Activated CD4-positive, alpha-beta T cell treated with anti-CD3 and anti-CD28 coated beads, Interleukin-2, amount 50 U/mL, for 48 hours (primary cell): ENCODE results near the gene SKIDA1.

Source experiments
- DNase-seq, 2 experiments: peaks; one replicate each; pipeline ENCODE4 v3.0.0-alpha.2; 2020

Gene SKIDA1

GRCh38 chr10:21475393-21475792 lies 50.1 kb downstream of the SKIDA1 start:
- no peak for DNase-seq

GRCh38 chr10:21473541-21473940 lies 51.9 kb downstream of the SKIDA1 start:
- DNase-seq, result no peak

GRCh38 chr10:21473135-21473534 lies 52.3 kb downstream of the SKIDA1 start:
- DNase-seq, result no peak

GRCh38 chr10:21468086-21468485 lies 57.4 kb downstream of the SKIDA1 start:
- DNase-seq, result no peak

GRCh38 chr10:21467633-21468032 lies 57.8 kb downstream of the SKIDA1 start:
- no peak for DNase-seq

GRCh38 chr10:21464134-21464533 lies 61.3 kb downstream of the SKIDA1 start:
- DNase-seq, result no peak
